ENCODE results near the gene SS18L1. TPM values are rescaled to one million over a fixed set of nuclear protein-coding genes. Genes with fewer than 3 reads are reported as not detected.
A peak's percentile ranks its signal among the peaks of the same experiment; 100 is the strongest.

The SS18L1 gene
- total and polyA plus RNA-seq, 10 of the 15 experiments (the other 5 are each of a cell fraction or from before 2014, with no cell fraction given), result 1.8 to 20.0 (median 6.6) TPM

- TF ChIP-seq RELB (IDR thresholded peaks at IDR 0.05; ENCODE audit: low read depth) (no peak), HDAC6 (IDR thresholded peaks at IDR 0.05; ENCODE audit: unreplicated experiment) (no peak), MEF2A (IDR thresholded peaks at IDR 0.05; ENCODE audit: insufficient read depth, low read depth, low read length) (no peak), MTA3 (IDR thresholded peaks at IDR 0.05; ENCODE audit: borderline replicate concordance, low read length) (no peak), ZNF217 (IDR thresholded peaks at IDR 0.05) (0 out of 2 replicates have a peak, but pooled peaks have one; percentile 10), LARP7 (IDR thresholded peaks at IDR 0.05) (peak; percentile 87), NFYB (IDR thresholded peaks at IDR 0.05; ENCODE audit: insufficient read depth, low read depth, low read length) (no peak), CBX3 (IDR thresholded peaks at IDR 0.05; ENCODE audit: borderline replicate concordance, low read depth) (no peak), E2F8 (IDR thresholded peaks at IDR 0.05; ENCODE audit: low read depth, partially characterized antibody) (no peak), ESRRA (IDR thresholded peaks at IDR 0.05; ENCODE audit: low read length) (no peak), DPF2 (IDR thresholded peaks at IDR 0.05) (peak; percentile 58; the same call in 1 of the 2 replicates), YY1 (IDR thresholded peaks at IDR 0.05; ENCODE audit: low read depth, low read length) (no peak), IKZF2 (IDR thresholded peaks at IDR 0.05) (no peak), ZNF24 (IDR thresholded peaks at IDR 0.05) (no peak), MXI1 (IDR thresholded peaks at IDR 0.05; ENCODE audit: low read depth, low read length) (no peak), TBL1XR1 (IDR thresholded peaks at IDR 0.05; ENCODE audit: low read depth, low read length) (no peak), ZBTB40 (IDR thresholded peaks at IDR 0.05; ENCODE audit: borderline replicate concordance) (no peak), POLR2AphosphoS2 (IDR thresholded peaks at IDR 0.05; ENCODE audit: low read depth, low read length) (no peak; the same call in 1 of the 2 replicates), PBX3 (IDR thresholded peaks at IDR 0.05; ENCODE audit: insufficient replicate concordance, low read depth, low read length) (no peak), PAX8 (IDR thresholded peaks at IDR 0.05) (no peak), SP1 (IDR thresholded peaks at IDR 0.05; ENCODE audit: low read depth, low read length) (peak; percentile 58)
These were observed at the start of gene SS18L1, which contains the start of gene PSMA7 (continued) for GRCh38 chr20:62143081-62143956.
